K562 (cell line): ENCODE measurements around the gene USP35. TPM values are rescaled to one million over a fixed set of nuclear protein-coding genes. Genes with fewer than 3 reads are reported as not detected.

Experiments used
- ARHGAP35 ChIP-seq: fragments of 450-650 bp; IDR thresholded peaks from 2 replicates; pipeline ENCODE4 v1.6.1; 2018; ENCODE audit not compliant: partially characterized antibody
- BRD4 ChIP-seq: fragments of 200-600 bp; sonication (generic); IDR thresholded peaks from 2 replicates; pipeline ENCODE4 v1.6.1; 2017; ENCODE audit warnings: inconsistent platforms
- CXXC5 ChIP-seq: fragments of 250-450 bp; sonication (Bioruptor Pico); IDR thresholded peaks from 2 replicates; pipeline ENCODE4 v1.8.0; 2022; ENCODE audit warnings: inconsistent platforms, mild to moderate bottlenecking, moderate library complexity
- EHMT2 ChIP-seq: fragments of 450-650 bp; IDR thresholded peaks from 2 replicates; pipeline ENCODE4 v1.6.1; 2018; ENCODE audit warnings: antibody characterized with exemption
- GATA2 ChIP-seq: sonication (generic); formaldehyde crosslinking; IDR thresholded peaks from 2 replicates; pipeline ENCODE4 v1.4.0; 2020; ENCODE audit warnings: mild to moderate bottlenecking, missing genetic modification reagents
- GATAD2B ChIP-seq: fragments of 450-650 bp; IDR thresholded peaks from 2 replicates; pipeline ENCODE4 v1.6.1; 2017; ENCODE audit warnings: mild to moderate bottlenecking, borderline replicate concordance
- L3MBTL2 ChIP-seq: fragments of 450-650 bp; IDR thresholded peaks from 2 replicates; pipeline ENCODE4 v1.6.1; 2016; ENCODE audit warnings: mild to moderate bottlenecking, moderate library complexity
- MEF2A ChIP-seq: IDR thresholded peaks from 2 replicates; pipeline ENCODE4 v1.6.1; 2011; ENCODE audit warnings: low read depth, mild to moderate bottlenecking, low read length, moderate library complexity; ENCODE audit not compliant: control insufficient read depth
- MEF2D ChIP-seq: conservative IDR thresholded peaks from 2 replicates; pipeline ENCODE4 v1.6.1; 2016; ENCODE audit warnings: low read depth, missing genetic modification characterization, missing compliant biosample characterization
- MIER1 ChIP-seq: fragments of 450-650 bp; IDR thresholded peaks from 2 replicates; pipeline ENCODE4 v1.6.1; 2016; ENCODE audit warnings: antibody characterized with exemption, mild to moderate bottlenecking, low read depth
- MYBL2 ChIP-seq, 2 experiments: fragments of 450-650 bp in 1 of 2; sonication (generic) in 1 of 2; formaldehyde crosslinking in 1 of 2; IDR thresholded peaks; 2 replicates each; pipeline versions ENCODE4 v1.6.1 to v1.8.1; 2017 to 2022; ENCODE audit warnings: borderline replicate concordance in 1 of 2, inconsistent platforms in 1 of 2, low read depth in 1 of 2, mild to moderate bottlenecking in 1 of 2, missing genetic modification reagents in 1 of 2, moderate library complexity in 1 of 2
- NUFIP1 ChIP-seq: fragments of 450-650 bp; IDR thresholded peaks from 2 replicates; pipeline ENCODE4 v1.6.1; 2018; ENCODE audit not compliant: partially characterized antibody
- POLR2G ChIP-seq: fragments of 200-400 bp; formaldehyde crosslinking; IDR thresholded peaks from 2 replicates; pipeline ENCODE4 v1.6.1; 2017; ENCODE audit warnings: low read depth, mild to moderate bottlenecking, antibody characterized with exemption, low read length, moderate library complexity
- PRPF4 ChIP-seq: fragments of 200-400 bp; formaldehyde crosslinking; IDR thresholded peaks from one replicate; pipeline ENCODE4 v1.6.1; 2017; ENCODE audit warnings: low read length, low read depth, mild to moderate bottlenecking; ENCODE audit not compliant: insufficient read depth, poor library complexity, severe bottlenecking
- ZNF384 ChIP-seq: IDR thresholded peaks from 2 replicates; pipeline ENCODE4 v1.6.1; 2012; ENCODE audit warnings: low read depth, low read length, improper control_type of control experiment
- ZNF584 ChIP-seq: fragments of 200-800 bp; sonication (Bioruptor generic); IDR thresholded peaks from 2 replicates; pipeline ENCODE4 v1.6.1; 2016; ENCODE audit warnings: low read depth, mild to moderate bottlenecking, missing genetic modification characterization, missing compliant biosample characterization
- ZNF586 ChIP-seq: fragments of 450-650 bp; formaldehyde crosslinking; conservative IDR thresholded peaks from 2 replicates; pipeline ENCODE4 v1.4.0; 2020; ENCODE audit warnings: mild to moderate bottlenecking, moderate library complexity
- ZNF76 ChIP-seq: fragments of 250-450 bp; sonication (Bioruptor Pico); IDR thresholded peaks from 2 replicates; pipeline ENCODE4 v1.4.0; 2020; ENCODE audit warnings: mild to moderate bottlenecking, moderate library complexity, borderline replicate concordance
- ZNF780A ChIP-seq: fragments of 250-450 bp; sonication (Bioruptor Pico); IDR thresholded peaks from 2 replicates; pipeline ENCODE4 v1.5.0; 2021; ENCODE audit warnings: mild to moderate bottlenecking
- polyA plus RNA-seq, 8 experiments: library from polyadenylated mRNA; depleted of rRNA in 4 of 8; stranded (reverse) in 5 of 8; unstranded in 3 of 8; fragments of >200 nt; fragmentation: Nextera tagmentation in 2 of 8; fragmentation: Illumina TruSeq in 1 of 8; extraction: Ambion mirVana in 2 of 8; extraction: Trizol in 1 of 8; gene quantifications; 2 replicates each; pipeline versions ENCODE4 v1.2.1 to v1.2.3, GENCODE V29; 2011 to 2014; ENCODE audit warnings: inconsistent platforms in 1 of 8, missing spikeins in 1 of 8
- total RNA-seq, 7 experiments: library from RNA; depleted of rRNA in 6 of 7; stranded (reverse); fragments of >200 nt in 6 of 7; fragmentation: Illumina TruSeq in 2 of 7; extraction: Trizol in 2 of 7; gene quantifications; 2 replicates each; pipeline versions ENCODE4 v1.2.1 to v1.2.3, GENCODE V29; 2011 to 2021; ENCODE audit warnings: low replicate concordance in 1 of 7
- TF ChIP-seq, protein P1 (sequence below): fragments of 450-650 bp; formaldehyde crosslinking; IDR thresholded peaks from 2 replicates; pipeline ENCODE4 v1.4.0; 2022; ENCODE audit warnings: mild to moderate bottlenecking, moderate library complexity
- TF ChIP-seq, protein P2 (sequence below): fragments of 450-650 bp; IDR thresholded peaks from 2 replicates; pipeline ENCODE4 v1.6.1; 2016; ENCODE audit warnings: antibody characterized with exemption
- TF ChIP-seq, protein P3 (sequence below): fragments of 250-450 bp; sonication (Bioruptor Pico); IDR thresholded peaks from 2 replicates; pipeline ENCODE4 v1.8.0; 2021; ENCODE audit warnings: borderline replicate concordance, mild to moderate bottlenecking, moderate library complexity; ENCODE audit not compliant: poor library complexity, severe bottlenecking
- TF ChIP-seq, protein P4 (sequence below): fragments of 250-450 bp; sonication (Bioruptor Pico); IDR thresholded peaks from 2 replicates; pipeline ENCODE4 v1.4.0; 2020

Gene USP35
- total and polyA plus RNA-seq, 9 of the 15 experiments (the other 6 are each of a cell fraction or from before 2014, with no cell fraction given) = 0.01 to 4.8 (median 3.6) TPM

DNA sequence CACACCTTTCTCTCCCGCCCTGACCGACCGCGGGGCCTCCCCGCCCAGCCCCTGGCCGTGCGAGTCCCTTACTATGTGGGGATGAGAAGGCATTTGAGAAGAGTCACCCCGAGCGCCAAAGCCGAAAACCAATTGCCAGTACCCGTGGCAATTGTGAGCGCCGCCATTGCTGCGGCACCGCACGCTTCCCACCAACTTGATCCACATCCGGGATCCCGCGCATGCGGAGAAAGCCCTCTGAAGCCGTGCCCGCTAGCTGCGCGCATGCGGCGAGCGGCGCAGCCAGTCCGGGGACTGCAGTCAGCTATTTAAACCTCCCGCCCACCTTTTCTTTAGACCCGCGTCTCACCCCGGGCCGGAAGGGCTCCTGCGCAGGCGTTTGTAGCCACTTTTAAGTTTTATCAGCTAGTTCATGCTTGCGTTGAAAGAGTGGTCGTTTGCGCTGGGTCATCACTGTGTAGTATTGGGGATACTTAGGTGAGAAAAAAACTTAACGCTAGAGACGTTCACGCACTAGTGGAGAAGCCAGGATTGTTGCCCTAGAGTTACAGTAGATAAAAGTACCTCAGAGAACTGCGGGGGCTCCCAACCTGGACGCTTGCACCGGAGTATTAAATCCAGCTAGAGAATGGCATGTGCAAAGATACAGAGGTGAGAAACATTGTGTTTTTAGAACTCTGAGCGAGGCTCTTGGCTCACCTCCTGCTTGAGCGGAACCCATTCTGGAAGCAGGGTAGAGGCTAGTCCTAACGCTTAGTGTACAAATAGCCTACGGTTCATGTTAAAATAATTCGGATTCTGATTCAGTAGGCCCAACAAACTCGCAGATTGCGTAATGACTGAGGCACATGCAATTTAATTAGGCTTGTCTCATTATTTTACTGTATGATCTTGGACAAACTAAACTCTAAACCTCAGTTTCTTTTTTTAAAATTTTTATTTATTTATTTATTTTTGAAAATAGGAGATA lies 49.0 kb upstream of the USP35 start, which contains the start of gene ALG8 (continued):
- no peak; the same call in 1 of the 2 replicates for TF ChIP-seq MIER1
- TF ChIP-seq CXXC5 (CRISPR knock-in tag) = peak; percentile 88
- no peak for TF ChIP-seq ZNF780A (CRISPR knock-in tag)
- TF ChIP-seq MEF2D (tag) = no peak; the same call in 1 of the 2 replicates
- TF ChIP-seq, protein P1, sequence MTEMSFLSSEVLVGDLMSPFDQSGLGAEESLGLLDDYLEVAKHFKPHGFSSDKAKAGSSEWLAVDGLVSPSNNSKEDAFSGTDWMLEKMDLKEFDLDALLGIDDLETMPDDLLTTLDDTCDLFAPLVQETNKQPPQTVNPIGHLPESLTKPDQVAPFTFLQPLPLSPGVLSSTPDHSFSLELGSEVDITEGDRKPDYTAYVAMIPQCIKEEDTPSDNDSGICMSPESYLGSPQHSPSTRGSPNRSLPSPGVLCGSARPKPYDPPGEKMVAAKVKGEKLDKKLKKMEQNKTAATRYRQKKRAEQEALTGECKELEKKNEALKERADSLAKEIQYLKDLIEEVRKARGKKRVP = no peak
- TF ChIP-seq, protein P2, sequence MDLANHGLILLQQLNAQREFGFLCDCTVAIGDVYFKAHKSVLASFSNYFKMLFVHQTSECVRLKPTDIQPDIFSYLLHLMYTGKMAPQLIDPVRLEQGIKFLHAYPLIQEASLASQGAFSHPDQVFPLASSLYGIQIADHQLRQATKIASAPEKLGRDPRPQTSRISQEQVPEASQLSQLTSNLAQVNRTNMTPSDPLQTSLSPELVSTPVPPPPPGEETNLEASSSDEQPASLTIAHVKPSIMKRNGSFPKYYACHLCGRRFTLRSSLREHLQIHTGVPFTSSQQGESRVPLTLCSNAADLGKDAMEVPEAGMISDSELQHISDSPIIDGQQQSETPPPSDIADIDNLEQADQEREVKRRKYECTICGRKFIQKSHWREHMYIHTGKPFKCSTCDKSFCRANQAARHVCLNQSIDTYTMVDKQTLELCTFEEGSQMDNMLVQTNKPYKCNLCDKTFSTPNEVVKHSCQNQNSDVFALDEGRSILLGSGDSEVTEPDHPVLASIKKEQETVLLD = peak; percentile 97
- TF ChIP-seq MYBL2 (IDR thresholded peaks at IDR 0.05; ENCODE audit: low read depth) = peak; percentile 78
- TF ChIP-seq MYBL2 (CRISPR knock-in tag; IDR thresholded peaks at IDR 0.05; ENCODE audit: borderline replicate concordance) = no peak
- TF ChIP-seq GATAD2B = no peak
- TF ChIP-seq MEF2A = no peak
- TF ChIP-seq, protein P3, sequence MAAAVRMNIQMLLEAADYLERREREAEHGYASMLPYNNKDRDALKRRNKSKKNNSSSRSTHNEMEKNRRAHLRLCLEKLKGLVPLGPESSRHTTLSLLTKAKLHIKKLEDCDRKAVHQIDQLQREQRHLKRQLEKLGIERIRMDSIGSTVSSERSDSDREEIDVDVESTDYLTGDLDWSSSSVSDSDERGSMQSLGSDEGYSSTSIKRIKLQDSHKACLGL = peak; percentile 96
- TF ChIP-seq ZNF584 (CRISPR knock-in tag) = no peak
- TF ChIP-seq NUFIP1 = no peak
- peak; percentile 65 for TF ChIP-seq ZNF384
- TF ChIP-seq, protein P4, sequence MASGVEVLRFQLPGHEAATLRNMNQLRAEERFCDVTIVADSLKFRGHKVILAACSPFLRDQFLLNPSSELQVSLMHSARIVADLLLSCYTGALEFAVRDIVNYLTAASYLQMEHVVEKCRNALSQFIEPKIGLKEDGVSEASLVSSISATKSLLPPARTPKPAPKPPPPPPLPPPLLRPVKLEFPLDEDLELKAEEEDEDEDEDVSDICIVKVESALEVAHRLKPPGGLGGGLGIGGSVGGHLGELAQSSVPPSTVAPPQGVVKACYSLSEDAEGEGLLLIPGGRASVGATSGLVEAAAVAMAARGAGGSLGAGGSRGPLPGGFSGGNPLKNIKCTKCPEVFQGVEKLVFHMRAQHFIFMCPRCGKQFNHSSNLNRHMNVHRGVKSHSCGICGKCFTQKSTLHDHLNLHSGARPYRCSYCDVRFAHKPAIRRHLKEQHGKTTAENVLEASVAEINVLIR (CRISPR knock-in tag) = 0 out of 2 replicates have a peak, but pooled peaks have one; percentile 18
- 0 out of 2 replicates have a peak, but pooled peaks have one; percentile 36 for TF ChIP-seq BRD4
- TF ChIP-seq POLR2G = peak; percentile 95
- TF ChIP-seq PRPF4 = no peak
- TF ChIP-seq L3MBTL2 = peak; percentile 98
- no peak for TF ChIP-seq ZNF76 (CRISPR knock-in tag)
- no peak for TF ChIP-seq ZNF586 (CRISPR knock-in tag)
- TF ChIP-seq ARHGAP35 = no peak
- no peak for TF ChIP-seq GATA2 (CRISPR knock-in tag)
- no peak for TF ChIP-seq EHMT2
